HL-60 (cell line): ENCODE measurements around the gene PRPF6.

Source experiments
- DNase-seq, 2 experiments: peaks; one replicate each; pipeline ENCODE4 v3.0.0-alpha.2; 2010 to 2020; ENCODE audit warnings: low read depth in 1 of 2, low spot score in 1 of 2
- H3K27ac ChIP-seq: fragments of 250-450 bp; sonication (Bioruptor Pico); replicated peaks from 2 replicates; pipeline ENCODE4 v1.5.1; 2020; ENCODE audit warnings: mild to moderate bottlenecking, moderate library complexity
- H3K27me3 ChIP-seq: fragments of 250-450 bp; sonication (Bioruptor Pico); 2 replicates; pipeline ENCODE4 v1.5.1; 2021; ENCODE audit warnings: mild to moderate bottlenecking, moderate library complexity; ENCODE audit not compliant: insufficient read depth, poor library complexity, severe bottlenecking
- H3K4me3 ChIP-seq: replicated peaks from 2 replicates; pipeline ENCODE4 v1.5.1; 2011; ENCODE audit warnings: mild to moderate bottlenecking, control low read depth, low read length; ENCODE audit not compliant: insufficient read depth
- CTCF ChIP-seq: IDR thresholded peaks from one replicate; pipeline ENCODE4 v1.5.1; 2011; ENCODE audit warnings: low read length, control low read depth, inconsistent platforms; ENCODE audit not compliant: insufficient read depth
- GABPA ChIP-seq: IDR thresholded peaks from 2 replicates; pipeline ENCODE4 v1.6.1; 2012; ENCODE audit warnings: low read depth
- POLR2AphosphoS5 ChIP-seq: IDR thresholded peaks from 2 replicates; pipeline ENCODE4 v1.6.1; 2012; ENCODE audit warnings: low read depth
- REST ChIP-seq: IDR thresholded peaks from 2 replicates; pipeline ENCODE4 v1.6.1; 2012; ENCODE audit warnings: low read depth; ENCODE audit not compliant: insufficient replicate concordance
- SPI1 ChIP-seq: IDR thresholded peaks from 2 replicates; pipeline ENCODE4 v1.6.1; 2012; ENCODE audit warnings: low read depth, mild to moderate bottlenecking, borderline replicate concordance

Gene PRPF6

GRCh38 chr20:63933646-63934045, 47.3 kb upstream of the PRPF6 start:
- Histone ChIP-seq H3K27me3 (no peaks in the 10 kb centered on the region), H3K4me3 (no peak overlapping the region), H3K27ac (no peak overlapping the region)
- TF ChIP-seq GABPA (no peak), POLR2AphosphoS5 (no peak), SPI1 (no peak)
- no peak for DNase-seq

- H3K4me3 ChIP-seq, result no peak overlapping the region
- TF ChIP-seq REST, result no peak
- peak; percentile 39; the same call in 1 of the 2 replicates for TF ChIP-seq SPI1
- no peak for DNase-seq
- no peaks in the 10 kb centered on the region for H3K27me3 ChIP-seq
- H3K27ac ChIP-seq, result no peak overlapping the region
These were observed 46.5 kb upstream of the PRPF6 start for GRCh38 chr20:63934271-63935068.

- no peak overlapping the region for H3K27ac ChIP-seq
- no peak for DNase-seq
- H3K27me3 ChIP-seq, result no peaks in the 10 kb centered on the region
- no peak overlapping the region for H3K4me3 ChIP-seq
- no peak for TF ChIP-seq REST
- TF ChIP-seq GABPA, result no peak
- no peak for TF ChIP-seq SPI1
- TF ChIP-seq POLR2AphosphoS5, result no peak
- no peak for TF ChIP-seq CTCF
These were observed 45.5 kb upstream of the PRPF6 start for GRCh38 chr20:63935447-63935846.

- Histone ChIP-seq H3K27me3 (no peaks in the 10 kb centered on the region), H3K4me3 (no peak overlapping the region), H3K27ac (no peak overlapping the region)
- DNase-seq, result no peak
- TF ChIP-seq GABPA, result no peak
- no peak for TF ChIP-seq POLR2AphosphoS5
- TF ChIP-seq CTCF, result no peak
- no peak for TF ChIP-seq SPI1
- no peak for TF ChIP-seq REST
These were observed 43.3 kb upstream of the PRPF6 start for GRCh38 chr20:63937596-63937995.
